K562 (cell line): ENCODE results near the gene MCC. TPM values are rescaled to one million over a fixed set of nuclear protein-coding genes. Genes with fewer than 3 reads are reported as not detected.
A peak's percentile ranks its signal among the peaks of the same experiment; 100 is the strongest.

Source experiments
- CBX8 ChIP-seq: fragments of 200-600 bp; sonication (generic); IDR thresholded peaks from 2 replicates; pipeline ENCODE4 v1.6.1; 2012; ENCODE audit warnings: borderline replicate concordance, mixed run types, low read depth, mild to moderate bottlenecking, moderate library complexity, mixed read lengths, low read length, control low read depth, inconsistent platforms; ENCODE audit not compliant: poor library complexity, severe bottlenecking; ENCODE audit errors: extremely low read depth
- ELF1 ChIP-seq: fragments of 200-800 bp; sonication (Bioruptor generic); IDR thresholded peaks from 2 replicates; pipeline ENCODE4 v1.6.1; 2016; ENCODE audit warnings: missing genetic modification characterization, missing compliant biosample characterization
- KDM5B ChIP-seq: fragments of 200-600 bp; sonication (generic); IDR thresholded peaks from 2 replicates; pipeline ENCODE4 v1.6.1; 2012; ENCODE audit warnings: low read depth, mild to moderate bottlenecking, moderate library complexity, low read length, control low read depth, inconsistent platforms; ENCODE audit not compliant: insufficient replicate concordance
- PHF20 ChIP-seq: fragments of 450-650 bp; IDR thresholded peaks from 2 replicates; pipeline ENCODE4 v1.6.1; 2018; ENCODE audit not compliant: partially characterized antibody
- RCOR1 ChIP-seq, 2 experiments: IDR thresholded peaks; 2 replicates each; pipeline ENCODE4 v1.6.1; 2012; ENCODE audit warnings: low read depth in 2 of 2, low read length in 2 of 2, borderline replicate concordance in 1 of 2, improper control_type of control experiment in 1 of 2
- SMARCB1 ChIP-seq: IDR thresholded peaks from 2 replicates; pipeline ENCODE4 v1.6.1; 2011; ENCODE audit warnings: improper control_type of control experiment, low read depth; ENCODE audit not compliant: insufficient read length
- ZEB2 ChIP-seq: fragments of 450-650 bp; IDR thresholded peaks from 2 replicates; pipeline ENCODE4 v1.6.1; 2016
- ZNF212 ChIP-seq: fragments of 450-650 bp; formaldehyde crosslinking; IDR thresholded peaks from 2 replicates; pipeline ENCODE4 v1.4.0; 2020; ENCODE audit warnings: mild to moderate bottlenecking
- ZNF561 ChIP-seq: fragments of 450-650 bp; formaldehyde crosslinking; conservative IDR thresholded peaks from 2 replicates; pipeline ENCODE4 v1.4.0; 2020; ENCODE audit warnings: mild to moderate bottlenecking, moderate library complexity
- ZNF695 ChIP-seq: fragments of 450-650 bp; formaldehyde crosslinking; IDR thresholded peaks from 2 replicates; pipeline ENCODE4 v1.4.0; 2020; ENCODE audit warnings: mild to moderate bottlenecking, moderate library complexity
- ZNF778 ChIP-seq: fragments of 450-650 bp; formaldehyde crosslinking; IDR thresholded peaks from 2 replicates; pipeline ENCODE4 v1.4.0; 2020; ENCODE audit warnings: mild to moderate bottlenecking, moderate library complexity
- polyA plus RNA-seq, 8 experiments: library from polyadenylated mRNA; depleted of rRNA in 4 of 8; stranded (reverse) in 5 of 8; unstranded in 3 of 8; fragments of >200 nt; fragmentation: Nextera tagmentation in 2 of 8; fragmentation: Illumina TruSeq in 1 of 8; extraction: Ambion mirVana in 2 of 8; extraction: Trizol in 1 of 8; gene quantifications; 2 replicates each; pipeline versions ENCODE4 v1.2.1 to v1.2.3, GENCODE V29; 2011 to 2014; ENCODE audit warnings: inconsistent platforms in 1 of 8, missing spikeins in 1 of 8
- total RNA-seq, 7 experiments: library from RNA; depleted of rRNA in 6 of 7; stranded (reverse); fragments of >200 nt in 6 of 7; fragmentation: Illumina TruSeq in 2 of 7; extraction: Trizol in 2 of 7; gene quantifications; 2 replicates each; pipeline versions ENCODE4 v1.2.1 to v1.2.3, GENCODE V29; 2011 to 2021; ENCODE audit warnings: low replicate concordance in 1 of 7
- TF ChIP-seq, protein P1 (sequence below), 2 experiments: fragments of 450-650 bp in 1 of 2; sonication (generic) in 1 of 2; formaldehyde crosslinking in 1 of 2; IDR thresholded peaks in 1 of 2; conservative IDR thresholded peaks in 1 of 2; 2 replicates each; pipeline versions ENCODE4 v1.6.1 to v1.8.1; 2016 to 2023; ENCODE audit warnings: mild to moderate bottlenecking in 2 of 2, moderate library complexity in 2 of 2, inconsistent platforms in 1 of 2, missing genetic modification reagents in 1 of 2
- TF ChIP-seq, protein P2 (sequence below): fragments of 250-450 bp; sonication (Bioruptor Pico); IDR thresholded peaks from 2 replicates; pipeline ENCODE4 v1.4.0; 2020; ENCODE audit warnings: mild to moderate bottlenecking, moderate library complexity
- TF ChIP-seq, protein P3 (sequence below), 2 experiments: fragments of 450-650 bp in 1 of 2; IDR thresholded peaks; 2 replicates each; pipeline ENCODE4 v1.6.1; 2011 to 2017; ENCODE audit warnings: low read depth in 2 of 2, antibody characterized with exemption in 1 of 2, borderline replicate concordance in 1 of 2, low read length in 1 of 2, mild to moderate bottlenecking in 1 of 2, mixed read lengths in 1 of 2; ENCODE audit not compliant: control insufficient read depth in 1 of 2
- TF ChIP-seq, protein P4 (sequence below): fragments of 200-800 bp; sonication (Bioruptor generic); IDR thresholded peaks from 2 replicates; pipeline ENCODE4 v1.6.1; 2017; ENCODE audit warnings: missing genetic modification characterization, missing compliant biosample characterization
- TF ChIP-seq, protein P5 (sequence below): fragments of 450-650 bp; IDR thresholded peaks from 2 replicates; pipeline ENCODE4 v1.6.1; 2016
- TF ChIP-seq, protein P6 (sequence below): sonication (generic); formaldehyde crosslinking; IDR thresholded peaks from 2 replicates; pipeline ENCODE4 v1.8.0; 2022; ENCODE audit warnings: mild to moderate bottlenecking, missing genetic modification reagents

MCC gene
- total and polyA plus RNA-seq, 9 of the 15 experiments (the other 6 are each of a cell fraction or from before 2014, with no cell fraction given): 0.04 to 0.24 (median 0.06) TPM; not detected in 1

DNA sequence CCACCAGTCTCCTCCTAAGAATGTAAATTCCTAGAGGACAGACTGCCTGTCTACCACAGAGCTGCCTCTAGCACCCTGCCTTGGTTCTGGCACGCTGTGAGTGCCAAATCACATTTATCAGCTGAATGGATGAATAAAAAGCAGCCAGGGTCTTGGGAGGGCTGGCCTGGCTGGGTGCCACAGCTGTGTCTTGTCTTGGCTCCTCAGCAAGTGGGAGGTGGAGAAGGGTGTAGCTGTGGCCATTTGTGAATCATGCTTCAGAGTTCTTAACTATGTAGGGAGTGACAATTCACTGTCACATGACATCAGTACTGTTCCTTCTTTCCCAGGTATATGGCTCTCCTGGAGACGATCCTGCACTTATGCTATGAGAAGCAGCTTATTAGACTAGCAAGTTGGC is 441.0 kb downstream of the MCC start (continued):
- no peak for TF ChIP-seq KDM5B
- no peak for TF ChIP-seq ZNF695 (CRISPR knock-in tag)
- TF ChIP-seq, protein P1, sequence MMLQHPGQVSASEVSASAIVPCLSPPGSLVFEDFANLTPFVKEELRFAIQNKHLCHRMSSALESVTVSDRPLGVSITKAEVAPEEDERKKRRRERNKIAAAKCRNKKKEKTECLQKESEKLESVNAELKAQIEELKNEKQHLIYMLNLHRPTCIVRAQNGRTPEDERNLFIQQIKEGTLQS (IDR thresholded peaks at IDR 0.05): 0 out of 2 replicates have a peak, but pooled peaks have one; percentile 28
- TF ChIP-seq, protein P1 (CRISPR knock-in tag; conservative IDR thresholded peaks at IDR 0.05): no peak
- TF ChIP-seq, protein P2, sequence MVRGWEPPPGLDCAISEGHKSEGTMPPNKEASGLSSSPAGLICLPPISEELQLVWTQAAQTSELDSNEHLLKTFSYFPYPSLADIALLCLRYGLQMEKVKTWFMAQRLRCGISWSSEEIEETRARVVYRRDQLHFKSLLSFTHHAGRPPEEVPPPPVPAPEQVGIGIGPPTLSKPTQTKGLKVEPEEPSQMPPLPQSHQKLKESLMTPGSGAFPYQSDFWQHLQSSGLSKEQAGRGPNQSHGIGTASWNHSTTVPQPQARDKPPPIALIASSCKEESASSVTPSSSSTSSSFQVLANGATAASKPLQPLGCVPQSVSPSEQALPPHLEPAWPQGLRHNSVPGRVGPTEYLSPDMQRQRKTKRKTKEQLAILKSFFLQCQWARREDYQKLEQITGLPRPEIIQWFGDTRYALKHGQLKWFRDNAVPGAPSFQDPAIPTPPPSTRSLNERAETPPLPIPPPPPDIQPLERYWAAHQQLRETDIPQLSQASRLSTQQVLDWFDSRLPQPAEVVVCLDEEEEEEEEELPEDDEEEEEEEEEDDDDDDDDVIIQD (CRISPR knock-in tag): no peak
- TF ChIP-seq, protein P3, sequence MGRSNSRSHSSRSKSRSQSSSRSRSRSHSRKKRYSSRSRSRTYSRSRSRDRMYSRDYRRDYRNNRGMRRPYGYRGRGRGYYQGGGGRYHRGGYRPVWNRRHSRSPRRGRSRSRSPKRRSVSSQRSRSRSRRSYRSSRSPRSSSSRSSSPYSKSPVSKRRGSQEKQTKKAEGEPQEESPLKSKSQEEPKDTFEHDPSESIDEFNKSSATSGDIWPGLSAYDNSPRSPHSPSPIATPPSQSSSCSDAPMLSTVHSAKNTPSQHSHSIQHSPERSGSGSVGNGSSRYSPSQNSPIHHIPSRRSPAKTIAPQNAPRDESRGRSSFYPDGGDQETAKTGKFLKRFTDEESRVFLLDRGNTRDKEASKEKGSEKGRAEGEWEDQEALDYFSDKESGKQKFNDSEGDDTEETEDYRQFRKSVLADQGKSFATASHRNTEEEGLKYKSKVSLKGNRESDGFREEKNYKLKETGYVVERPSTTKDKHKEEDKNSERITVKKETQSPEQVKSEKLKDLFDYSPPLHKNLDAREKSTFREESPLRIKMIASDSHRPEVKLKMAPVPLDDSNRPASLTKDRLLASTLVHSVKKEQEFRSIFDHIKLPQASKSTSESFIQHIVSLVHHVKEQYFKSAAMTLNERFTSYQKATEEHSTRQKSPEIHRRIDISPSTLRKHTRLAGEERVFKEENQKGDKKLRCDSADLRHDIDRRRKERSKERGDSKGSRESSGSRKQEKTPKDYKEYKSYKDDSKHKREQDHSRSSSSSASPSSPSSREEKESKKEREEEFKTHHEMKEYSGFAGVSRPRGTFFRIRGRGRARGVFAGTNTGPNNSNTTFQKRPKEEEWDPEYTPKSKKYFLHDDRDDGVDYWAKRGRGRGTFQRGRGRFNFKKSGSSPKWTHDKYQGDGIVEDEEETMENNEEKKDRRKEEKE (IDR thresholded peaks at IDR 0.05; ENCODE audit: borderline replicate concordance in 1 of 2, control insufficient read depth in 1 of 2, low read depth in 2 of 2, low read length in 1 of 2): no peak
- TF ChIP-seq RCOR1 (IDR thresholded peaks at IDR 0.05; ENCODE audit: borderline replicate concordance in 1 of 2, low read depth in 2 of 2, low read length in 2 of 2): no peak
- TF ChIP-seq, protein P4, sequence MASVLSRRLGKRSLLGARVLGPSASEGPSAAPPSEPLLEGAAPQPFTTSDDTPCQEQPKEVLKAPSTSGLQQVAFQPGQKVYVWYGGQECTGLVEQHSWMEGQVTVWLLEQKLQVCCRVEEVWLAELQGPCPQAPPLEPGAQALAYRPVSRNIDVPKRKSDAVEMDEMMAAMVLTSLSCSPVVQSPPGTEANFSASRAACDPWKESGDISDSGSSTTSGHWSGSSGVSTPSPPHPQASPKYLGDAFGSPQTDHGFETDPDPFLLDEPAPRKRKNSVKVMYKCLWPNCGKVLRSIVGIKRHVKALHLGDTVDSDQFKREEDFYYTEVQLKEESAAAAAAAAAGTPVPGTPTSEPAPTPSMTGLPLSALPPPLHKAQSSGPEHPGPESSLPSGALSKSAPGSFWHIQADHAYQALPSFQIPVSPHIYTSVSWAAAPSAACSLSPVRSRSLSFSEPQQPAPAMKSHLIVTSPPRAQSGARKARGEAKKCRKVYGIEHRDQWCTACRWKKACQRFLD (CRISPR knock-in tag): 0 out of 2 replicates have a peak, but pooled peaks have one; percentile 37
- TF ChIP-seq, protein P5, sequence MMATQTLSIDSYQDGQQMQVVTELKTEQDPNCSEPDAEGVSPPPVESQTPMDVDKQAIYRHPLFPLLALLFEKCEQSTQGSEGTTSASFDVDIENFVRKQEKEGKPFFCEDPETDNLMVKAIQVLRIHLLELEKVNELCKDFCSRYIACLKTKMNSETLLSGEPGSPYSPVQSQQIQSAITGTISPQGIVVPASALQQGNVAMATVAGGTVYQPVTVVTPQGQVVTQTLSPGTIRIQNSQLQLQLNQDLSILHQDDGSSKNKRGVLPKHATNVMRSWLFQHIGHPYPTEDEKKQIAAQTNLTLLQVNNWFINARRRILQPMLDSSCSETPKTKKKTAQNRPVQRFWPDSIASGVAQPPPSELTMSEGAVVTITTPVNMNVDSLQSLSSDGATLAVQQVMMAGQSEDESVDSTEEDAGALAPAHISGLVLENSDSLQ: 0 out of 2 replicates have a peak, but pooled peaks have one; percentile 13
- TF ChIP-seq ZNF778 (CRISPR knock-in tag): no peak
- no peak for TF ChIP-seq ELF1 (tag)
- TF ChIP-seq, protein P6, sequence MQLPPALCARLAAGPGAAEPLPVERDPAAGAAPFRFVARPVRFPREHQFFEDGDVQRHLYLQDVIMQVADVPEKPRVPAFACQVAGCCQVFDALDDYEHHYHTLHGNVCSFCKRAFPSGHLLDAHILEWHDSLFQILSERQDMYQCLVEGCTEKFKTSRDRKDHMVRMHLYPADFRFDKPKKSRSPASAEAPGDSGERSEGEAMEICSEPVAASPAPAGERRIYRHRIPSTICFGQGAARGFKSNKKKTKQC: no peak
- no peak for TF ChIP-seq ZNF212 (CRISPR knock-in tag)
- no peak for TF ChIP-seq SMARCB1
- no peak for TF ChIP-seq CBX8
- no peak for TF ChIP-seq PHF20
- no peak for TF ChIP-seq ZEB2
- no peak for TF ChIP-seq ZNF561 (CRISPR knock-in tag)
